ENCODE data around the gene KIF5C. TPM values are rescaled to one million over a fixed set of nuclear protein-coding genes. Genes with fewer than 3 reads are reported as not detected.

The KIF5C gene
- total RNA-seq, 1 experiment from 2014 or later: 8.3 TPM

GRCh38 chr2:148918554-148918953 lies 43.5 kb downstream of the KIF5C start:
- H3K9me3 ChIP-seq (ENCODE audit: low read length): no peaks in the 10 kb centered on the region
- DNase-seq: no peak
- no peak overlapping the region for H3K4me3 ChIP-seq (ENCODE audit: low read length)
- no peaks in the 10 kb centered on the region for H3K27me3 ChIP-seq (ENCODE audit: low read length)
- H3K9ac ChIP-seq (ENCODE audit: low read length): no peak overlapping the region
- H4K20me1 ChIP-seq (ENCODE audit: insufficient read depth, low read depth, low read length): peaks cover 22% of the 10 kb centered on the region; the same call in 1 of the 2 replicates
- H2AFZ ChIP-seq (ENCODE audit: low read length): no peak overlapping the region
- H3K4me2 ChIP-seq (ENCODE audit: low read depth, low read length, poor library complexity, severe bottlenecking): no peak overlapping the region
- H3K27ac ChIP-seq (ENCODE audit: low read length): no peak overlapping the region
- H3K36me3 ChIP-seq (ENCODE audit: insufficient read depth, low read length): no peaks in the 10 kb centered on the region
- no peaks in the 10 kb centered on the region for H3K79me2 ChIP-seq (ENCODE audit: low read length)
- H3K4me1 ChIP-seq (ENCODE audit: low read length): peaks cover 14% of the 10 kb centered on the region
- H3K9me2 ChIP-seq (replicated peaks; ENCODE audit: insufficient read depth, low read length): no peaks in the 10 kb centered on the region

GRCh38 chr2:148920559-148920958 lies 45.5 kb downstream of the KIF5C start:
- no peak for DNase-seq
- Histone ChIP-seq H2AFZ (ENCODE audit: low read length) (no peak overlapping the region), H3K4me3 (ENCODE audit: low read length) (no peak overlapping the region)

GRCh38 chr2:148922062-148922461 lies 47.0 kb downstream of the KIF5C start:
- Histone ChIP-seq H3K27ac (ENCODE audit: low read length) (no peak overlapping the region), H3K9ac (ENCODE audit: low read length) (no peak overlapping the region), H3K36me3 (ENCODE audit: insufficient read depth, low read length) (no peaks in the 10 kb centered on the region), H3K4me3 (ENCODE audit: low read length) (no peak overlapping the region), H2AFZ (ENCODE audit: low read length) (no peak overlapping the region), H4K20me1 (ENCODE audit: insufficient read depth, low read depth, low read length) (peaks cover 10% of the 10 kb centered on the region; the same call in 1 of the 2 replicates), H3K4me1 (ENCODE audit: low read length) (peaks cover 29% of the 10 kb centered on the region), H3K4me2 (ENCODE audit: low read depth, low read length, poor library complexity, severe bottlenecking) (no peak overlapping the region), H3K27me3 (ENCODE audit: low read length) (no peaks in the 10 kb centered on the region), H3K9me3 (ENCODE audit: low read length) (no peaks in the 10 kb centered on the region), H3K9me2 (replicated peaks; ENCODE audit: insufficient read depth, low read length) (no peaks in the 10 kb centered on the region), H3K79me2 (ENCODE audit: low read length) (no peaks in the 10 kb centered on the region)
- DNase-seq: no peak

More at GRCh38 chr2:148920559-148920958, 45.5 kb downstream of the KIF5C start:
- H3K27ac ChIP-seq (ENCODE audit: low read length): no peak overlapping the region
- peaks cover 26% of the 10 kb centered on the region for H3K4me1 ChIP-seq (ENCODE audit: low read length)
- H3K9ac ChIP-seq (ENCODE audit: low read length): no peak overlapping the region
- no peaks in the 10 kb centered on the region for H3K79me2 ChIP-seq (ENCODE audit: low read length)
- no peak overlapping the region for H3K4me2 ChIP-seq (ENCODE audit: low read depth, low read length, poor library complexity, severe bottlenecking)
- no peaks in the 10 kb centered on the region for H3K27me3 ChIP-seq (ENCODE audit: low read length)
- H3K9me2 ChIP-seq (replicated peaks; ENCODE audit: insufficient read depth, low read length): no peaks in the 10 kb centered on the region
- peaks cover 11% of the 10 kb centered on the region; the same call in 1 of the 2 replicates for H4K20me1 ChIP-seq (ENCODE audit: insufficient read depth, low read depth, low read length)
- no peaks in the 10 kb centered on the region for H3K36me3 ChIP-seq (ENCODE audit: insufficient read depth, low read length)
- no peaks in the 10 kb centered on the region for H3K9me3 ChIP-seq (ENCODE audit: low read length)

- Histone ChIP-seq H3K9me2 (replicated peaks; ENCODE audit: insufficient read depth, low read length) (no peaks in the 10 kb centered on the region), H4K20me1 (ENCODE audit: insufficient read depth, low read depth, low read length) (peaks cover 2% of the 10 kb centered on the region; the same call in 1 of the 2 replicates), H3K4me3 (ENCODE audit: low read length) (no peak overlapping the region), H3K79me2 (ENCODE audit: low read length) (no peaks in the 10 kb centered on the region), H3K4me1 (ENCODE audit: low read length) (peaks cover 38% of the 10 kb centered on the region), H3K4me2 (ENCODE audit: low read depth, low read length, poor library complexity, severe bottlenecking) (no peak overlapping the region), H3K27ac (ENCODE audit: low read length) (peak overlapping the region; percentile 25), H3K9me3 (ENCODE audit: low read length) (no peaks in the 10 kb centered on the region), H2AFZ (ENCODE audit: low read length) (no peak overlapping the region), H3K36me3 (ENCODE audit: insufficient read depth, low read length) (no peaks in the 10 kb centered on the region), H3K9ac (ENCODE audit: low read length) (peak overlapping the region; percentile 10; the same call in 1 of the 2 replicates), H3K27me3 (ENCODE audit: low read length) (no peaks in the 10 kb centered on the region)
- DNase-seq: no peak
Measured at GRCh38 chr2:148922776-148923475, 47.9 kb downstream of the KIF5C start.

- no peaks in the 10 kb centered on the region for H3K27me3 ChIP-seq (ENCODE audit: low read length)
- no peaks in the 10 kb centered on the region for H3K36me3 ChIP-seq (ENCODE audit: insufficient read depth, low read length)
- H3K79me2 ChIP-seq (ENCODE audit: low read length): no peaks in the 10 kb centered on the region
- no peak overlapping the region for H3K9ac ChIP-seq (ENCODE audit: low read length)
- H3K27ac ChIP-seq (ENCODE audit: low read length): no peak overlapping the region
- no peak overlapping the region for H2AFZ ChIP-seq (ENCODE audit: low read length)
- H3K4me2 ChIP-seq (ENCODE audit: low read depth, low read length, poor library complexity, severe bottlenecking): no peak overlapping the region
- H4K20me1 ChIP-seq (ENCODE audit: insufficient read depth, low read depth, low read length): no peaks in the 10 kb centered on the region; the same call in 1 of the 2 replicates
- H3K4me1 ChIP-seq (ENCODE audit: low read length): peaks cover 38% of the 10 kb centered on the region
- no peak for DNase-seq
- H3K9me3 ChIP-seq (ENCODE audit: low read length): no peaks in the 10 kb centered on the region
- H3K9me2 ChIP-seq (replicated peaks; ENCODE audit: insufficient read depth, low read length): no peaks in the 10 kb centered on the region
- no peak overlapping the region for H3K4me3 ChIP-seq (ENCODE audit: low read length)
Measured at GRCh38 chr2:148924514-148925178, 49.6 kb downstream of the KIF5C start.

- Histone ChIP-seq H3K9me3 (ENCODE audit: low read length) (no peaks in the 10 kb centered on the region), H3K79me2 (ENCODE audit: low read length) (no peaks in the 10 kb centered on the region), H4K20me1 (ENCODE audit: insufficient read depth, low read depth, low read length) (no peaks in the 10 kb centered on the region), H3K9ac (ENCODE audit: low read length) (0 out of 2 replicates have a peak overlapping the region, but pooled peaks have one; percentile 2), H3K36me3 (ENCODE audit: insufficient read depth, low read length) (no peaks in the 10 kb centered on the region), H3K27ac (ENCODE audit: low read length) (no peak overlapping the region), H3K4me2 (ENCODE audit: low read depth, low read length, poor library complexity, severe bottlenecking) (peak overlapping the region; percentile 46), H3K4me3 (ENCODE audit: low read length) (peak overlapping the region; percentile 14; the same call in 1 of the 2 replicates), H2AFZ (ENCODE audit: low read length) (peak overlapping the region; percentile 22; the same call in 1 of the 2 replicates), H3K9me2 (replicated peaks; ENCODE audit: insufficient read depth, low read length) (no peaks in the 10 kb centered on the region), H3K4me1 (ENCODE audit: low read length) (peaks cover 38% of the 10 kb centered on the region), H3K27me3 (ENCODE audit: low read length) (no peaks in the 10 kb centered on the region)
- DNase-seq: peak; percentile 82
Measured at GRCh38 chr2:148926291-148926961, 51.4 kb downstream of the KIF5C start.

GRCh38 chr2:148926981-148927401 lies 52.0 kb downstream of the KIF5C start:
- Histone ChIP-seq H3K27me3 (ENCODE audit: low read length) (no peaks in the 10 kb centered on the region), H3K4me2 (ENCODE audit: low read depth, low read length, poor library complexity, severe bottlenecking) (peak overlapping the region; percentile 46), H3K9me3 (ENCODE audit: low read length) (no peaks in the 10 kb centered on the region), H3K79me2 (ENCODE audit: low read length) (no peaks in the 10 kb centered on the region), H4K20me1 (ENCODE audit: insufficient read depth, low read depth, low read length) (no peaks in the 10 kb centered on the region), H2AFZ (ENCODE audit: low read length) (peak overlapping the region; percentile 22; the same call in 1 of the 2 replicates), H3K4me1 (ENCODE audit: low read length) (peaks cover 38% of the 10 kb centered on the region), H3K9ac (ENCODE audit: low read length) (peak overlapping the region; percentile 2; the same call in 1 of the 2 replicates), H3K27ac (ENCODE audit: low read length) (no peak overlapping the region), H3K9me2 (replicated peaks; ENCODE audit: insufficient read depth, low read length) (no peaks in the 10 kb centered on the region), H3K36me3 (ENCODE audit: insufficient read depth, low read length) (no peaks in the 10 kb centered on the region), H3K4me3 (ENCODE audit: low read length) (peak overlapping the region; percentile 14; the same call in 1 of the 2 replicates)
- DNase-seq: peak; percentile 61

- H3K9ac ChIP-seq (ENCODE audit: low read length): no peak overlapping the region
- no peak overlapping the region for H3K27ac ChIP-seq (ENCODE audit: low read length)
- H3K9me2 ChIP-seq (replicated peaks; ENCODE audit: insufficient read depth, low read length): no peaks in the 10 kb centered on the region
- H3K9me3 ChIP-seq (ENCODE audit: low read length): no peaks in the 10 kb centered on the region
- H4K20me1 ChIP-seq (ENCODE audit: insufficient read depth, low read depth, low read length): no peaks in the 10 kb centered on the region
- H3K4me2 ChIP-seq (ENCODE audit: low read depth, low read length, poor library complexity, severe bottlenecking): no peak overlapping the region
- DNase-seq: no peak
- no peaks in the 10 kb centered on the region for H3K79me2 ChIP-seq (ENCODE audit: low read length)
- H2AFZ ChIP-seq (ENCODE audit: low read length): no peak overlapping the region
- H3K4me1 ChIP-seq (ENCODE audit: low read length): peaks cover 25% of the 10 kb centered on the region
- no peaks in the 10 kb centered on the region for H3K27me3 ChIP-seq (ENCODE audit: low read length)
- H3K36me3 ChIP-seq (ENCODE audit: insufficient read depth, low read length): no peaks in the 10 kb centered on the region
- no peak overlapping the region for H3K4me3 ChIP-seq (ENCODE audit: low read length)
Measured at GRCh38 chr2:148928395-148928794, 53.4 kb downstream of the KIF5C start.
